CD14-positive monocyte (primary cell): ENCODE results near the gene PEX26. TPM values are rescaled to one million over a fixed set of nuclear protein-coding genes. Genes with fewer than 3 reads are reported as not detected.
A peak's percentile ranks its signal among the peaks of the same experiment; 100 is the strongest.

Experiments
- DNase-seq, 3 donors: peaks; one replicate each; pipeline ENCODE4 v3.0.0-alpha.2; 2011 to 2022
- H2AFZ ChIP-seq: 2 replicates; pipeline ENCODE4 v1.6.0; 2012; ENCODE audit warnings: mild to moderate bottlenecking, low read depth, low read length, inconsistent platforms; ENCODE audit not compliant: insufficient read depth, poor library complexity, severe bottlenecking
- H3K27ac ChIP-seq, 2 donors: 1 replicate in 1 of 2; 2 replicates in 1 of 2; pipeline ENCODE4 v1.5.1; 2012 to 2013; ENCODE audit warnings: low read length in 2 of 2, control low read depth in 1 of 2, inconsistent platforms in 1 of 2, low read depth in 1 of 2, mild to moderate bottlenecking in 1 of 2
- H3K27me3 ChIP-seq, 2 donors: one replicate each; pipeline versions ENCODE4 v1.6.0 to v1.6.1; 2011 to 2013; ENCODE audit warnings: low read length in 2 of 2; ENCODE audit not compliant: control insufficient read depth in 2 of 2, insufficient read depth in 2 of 2
- H3K36me3 ChIP-seq, 2 donors: replicated peaks in 1 of 2; 1 replicate in 1 of 2; 2 replicates in 1 of 2; pipeline versions ENCODE4 v1.5.1 to v1.6.1; 2012 to 2013; ENCODE audit warnings: low read length in 2 of 2, control low read depth in 1 of 2, inconsistent platforms in 1 of 2, mild to moderate bottlenecking in 1 of 2; ENCODE audit not compliant: insufficient read depth in 2 of 2, control insufficient read depth in 1 of 2
- H3K4me1 ChIP-seq, 2 donors: 1 replicate in 1 of 2; 2 replicates in 1 of 2; pipeline versions ENCODE4 v1.5.1 to v1.6.1; 2012 to 2013; ENCODE audit warnings: low read length in 2 of 2, control low read depth in 1 of 2, inconsistent platforms in 1 of 2, mild to moderate bottlenecking in 1 of 2, moderate library complexity in 1 of 2; ENCODE audit not compliant: insufficient read depth in 2 of 2, control insufficient read depth in 1 of 2
- H3K4me2 ChIP-seq: replicated peaks from 2 replicates; pipeline ENCODE3; 2012; ENCODE audit warnings: low read length, moderate library complexity, mild to moderate bottlenecking; ENCODE audit not compliant: poor library complexity, severe bottlenecking; ENCODE audit errors: extremely low read depth
- H3K4me3 ChIP-seq, 3 experiments: fragments of 200-600 bp in 1 of 3; sonication (generic) in 1 of 3; replicated peaks in 1 of 3; 1 replicate in 2 of 3; 2 replicates in 1 of 3; pipeline ENCODE4 v1.5.1; 2011 to 2013; ENCODE audit warnings: low read length in 3 of 3, mild to moderate bottlenecking in 3 of 3, control low read depth in 2 of 3, low read depth in 2 of 3, inconsistent platforms in 1 of 3, moderate library complexity in 1 of 3
- H3K79me2 ChIP-seq: 2 replicates; pipeline ENCODE4 v1.6.0; 2012; ENCODE audit warnings: mild to moderate bottlenecking, control low read depth, inconsistent platforms, low read length, moderate library complexity; ENCODE audit not compliant: insufficient read depth
- H3K9ac ChIP-seq: 2 replicates; pipeline ENCODE4 v1.6.0; 2017; ENCODE audit warnings: low read length, mild to moderate bottlenecking; ENCODE audit not compliant: insufficient read depth, poor library complexity, severe bottlenecking
- H3K9me3 ChIP-seq, 2 donors: replicated peaks in 1 of 2; 1 replicate in 1 of 2; 2 replicates in 1 of 2; pipeline versions ENCODE4 v1.5.1 to v1.6.1; 2012 to 2013; ENCODE audit warnings: low read length in 2 of 2, control low read depth in 1 of 2; ENCODE audit not compliant: control insufficient read depth in 1 of 2, insufficient read depth in 1 of 2
- H4K20me1 ChIP-seq: 2 replicates; pipeline ENCODE4 v1.6.0; 2012; ENCODE audit warnings: mild to moderate bottlenecking, low read length, control low read depth, moderate library complexity; ENCODE audit not compliant: insufficient read depth
- H3K27ac Mint-ChIP-seq, 7 donors: one replicate each; pipeline ENCODE4 v1.8.0; 2020; ENCODE audit warnings: mild to moderate bottlenecking in 7 of 7, mixed read lengths in 7 of 7, moderate library complexity in 6 of 7, inconsistent platforms in 2 of 7
- H3K27me3 Mint-ChIP-seq, 3 donors: one replicate each; pipeline ENCODE4 v1.8.0; 2021 to 2022; ENCODE audit warnings: low read depth in 3 of 3, mild to moderate bottlenecking in 3 of 3, mixed read lengths in 3 of 3, moderate library complexity in 3 of 3, inconsistent platforms in 1 of 3
- H3K36me3 Mint-ChIP-seq, 2 donors: one replicate each; pipeline ENCODE4 v1.8.0; 2020; ENCODE audit warnings: mixed read lengths in 2 of 2, inconsistent platforms in 1 of 2, mild to moderate bottlenecking in 1 of 2
- H3K4me1 Mint-ChIP-seq: one replicate; pipeline ENCODE4 v1.8.0; 2020; ENCODE audit warnings: mild to moderate bottlenecking, mixed read lengths
- H3K4me3 Mint-ChIP-seq, 2 donors: one replicate each; pipeline ENCODE4 v1.8.0; 2020; ENCODE audit warnings: mild to moderate bottlenecking in 2 of 2, mixed read lengths in 2 of 2, moderate library complexity in 1 of 2
- H3K9me3 Mint-ChIP-seq, 7 donors: one replicate each; pipeline ENCODE4 v1.8.0; 2020 to 2022; ENCODE audit warnings: mixed read lengths in 7 of 7, mild to moderate bottlenecking in 6 of 7, moderate library complexity in 6 of 7, inconsistent platforms in 2 of 7
- CTCF ChIP-seq: fragments of 200-600 bp; IDR thresholded peaks from one replicate; pipeline ENCODE4 v1.8.0; 2022; ENCODE audit warnings: antibody characterized with exemption, mild to moderate bottlenecking
- WGBS: methylation state at CpG from one replicate; pipeline ENCODE4 v1.1.5; 2013; ENCODE audit warnings: missing lambda C conversion rate; ENCODE audit not compliant: insufficient coverage; 5-methylcytosine and 5-hydroxymethylcytosine counted together
- intact Hi-C, 2 donors: fragments of 100-400 bp; cut with micrococcal nuclease; formaldehyde crosslinking; loops; one replicate each; pipeline versions ENCODE4 v1.15.0 to v1.15.1; 2023
- polyA plus RNA-seq, 3 donors: library from polyadenylated mRNA; depleted of rRNA in 1 of 3; unstranded in 2 of 3; stranded (reverse) in 1 of 3; fragments of 300-500 nt in 2 of 3; fragments of >200 nt in 1 of 3; fragmentation: Illumina TruSeq in 2 of 3; gene quantifications; 1 replicate in 2 of 3; 2 replicates in 1 of 3; pipeline ENCODE4 v1.2.3, GENCODE V29; 2012 to 2021

PEX26 gene
- polyA plus RNA-seq, 3 donors: 3.4 to 8.6 (median 3.7) TPM

GRCh38 chr22:18148293-18148965, 70.6 kb downstream of the PEX26 start:
- Mint-ChIP-seq H3K27ac (peak overlapping the region in 2 of 7 donors; percentile 29 to 55), H3K4me1 (peaks cover 30% of the 10 kb centered on the region), H3K4me3 (peak overlapping the region in 1 of 2 donors; percentile 91), H3K9me3 (peaks cover 0 to 2% (median 0%) of the 10 kb centered on the region in 7 donors), H3K27me3 (peaks cover 2 to 10% (median 8%) of the 10 kb centered on the region in 3 donors), H3K36me3 (no peaks in the 10 kb centered on the region)
- H4K20me1 ChIP-seq: no peaks in the 10 kb centered on the region
- H2AFZ ChIP-seq: peak overlapping the region; percentile 25
- intact Hi-C loops: no loop called here
- peaks cover 16 to 36% of the 10 kb centered on the region in 2 donors for H3K4me1 ChIP-seq
- peak overlapping the region in 1 of 3 experiments; percentile 8 for H3K4me3 ChIP-seq
- WGBS: 80% methylated on average over 9 of the region's 17 CpGs
- no peak overlapping the region for H3K27ac ChIP-seq
- no peak for DNase-seq
- no peak for TF ChIP-seq CTCF
- peak overlapping the region; percentile 12 for H3K4me2 ChIP-seq
- H3K9me3 ChIP-seq: no peaks in the 10 kb centered on the region
- H3K9ac ChIP-seq: no peak overlapping the region
- no peaks in the 10 kb centered on the region for H3K27me3 ChIP-seq
- H3K36me3 ChIP-seq: no peaks in the 10 kb centered on the region
- H3K79me2 ChIP-seq: no peaks in the 10 kb centered on the region

- H3K36me3 ChIP-seq: no peaks in the 10 kb centered on the region
- no peaks in the 10 kb centered on the region for H4K20me1 ChIP-seq
- H3K4me3 ChIP-seq: no peak overlapping the region
- no peak for DNase-seq
- no peak overlapping the region for H3K9ac ChIP-seq
- Mint-ChIP-seq H3K27ac (peak overlapping the region in 1 of 7 donors; percentile 21), H3K27me3 (peaks cover 2 to 10% (median 6%) of the 10 kb centered on the region in 3 donors), H3K4me1 (peaks cover 27% of the 10 kb centered on the region), H3K36me3 (no peaks in the 10 kb centered on the region), H3K9me3 (peaks cover 0 to 7% (median 0%) of the 10 kb centered on the region in 7 donors), H3K4me3 (no peak overlapping the region)
- TF ChIP-seq CTCF: no peak
- no peaks in the 10 kb centered on the region for H3K9me3 ChIP-seq
- H3K27ac ChIP-seq: no peak overlapping the region
- H3K27me3 ChIP-seq: no peaks in the 10 kb centered on the region
- H3K79me2 ChIP-seq: no peaks in the 10 kb centered on the region
- H3K4me1 ChIP-seq: peaks cover 16 to 32% of the 10 kb centered on the region in 2 donors
- no peak overlapping the region for H2AFZ ChIP-seq
- H3K4me2 ChIP-seq: no peak overlapping the region
- intact Hi-C loops: no loop called here
- WGBS: 93% methylated on average over 8 of the region's 8 CpGs
These were observed 74.7 kb downstream of the PEX26 start for GRCh38 chr22:18152519-18152918.
